Activated T-cell treated with anti-CD3 and anti-CD28 coated beads, Interleukin-2, amount 50 U/mL, for 24 hours (primary cell): ENCODE results near the gene RHOJ.

Experiments used
- DNase-seq: peaks from one replicate; pipeline ENCODE4 v3.0.0-alpha.2; 2020
- H3K27ac Mint-ChIP-seq: 2 replicates; pipeline ENCODE4 v1.8.0; 2020; ENCODE audit warnings: mild to moderate bottlenecking, mixed read lengths
- H3K27me3 Mint-ChIP-seq: 2 replicates; pipeline ENCODE4 v1.8.0; 2020; ENCODE audit warnings: mixed read lengths
- H3K36me3 Mint-ChIP-seq: 2 replicates; pipeline ENCODE4 v1.8.0; 2020; ENCODE audit warnings: low read depth, mixed read lengths
- H3K4me1 Mint-ChIP-seq: 2 replicates; pipeline ENCODE4 v1.8.0; 2020; ENCODE audit warnings: low read depth, mixed read lengths
- H3K4me3 Mint-ChIP-seq: 2 replicates; pipeline ENCODE4 v1.8.0; 2020; ENCODE audit warnings: mild to moderate bottlenecking, moderate library complexity, mixed read lengths
- H3K9me3 Mint-ChIP-seq: 2 replicates; pipeline ENCODE4 v1.8.0; 2020; ENCODE audit warnings: mixed read lengths

Gene RHOJ

DNA sequence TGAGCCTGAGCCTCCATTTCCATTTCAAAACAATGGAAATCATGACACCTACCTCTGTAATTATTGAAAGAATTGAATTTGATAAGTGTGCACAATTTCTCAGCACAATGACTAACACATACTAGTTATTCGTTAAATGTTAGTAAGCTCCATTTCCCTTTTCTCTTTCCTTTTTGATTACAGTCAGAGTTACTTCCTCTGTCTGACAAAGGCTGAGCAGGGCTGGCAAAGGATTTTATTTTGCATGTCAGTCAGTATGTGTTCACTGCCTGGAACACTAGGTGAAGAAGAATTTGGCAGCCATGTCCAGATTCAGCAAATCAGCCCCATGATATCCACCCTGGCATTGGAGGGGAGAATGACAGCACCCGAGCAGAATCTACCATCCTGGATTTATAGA lies 12.2 kb upstream of the RHOJ start:
- Mint-ChIP-seq H3K4me1 (no peaks in the 10 kb centered on the region), H3K27ac (no peak overlapping the region), H3K9me3 (no peaks in the 10 kb centered on the region), H3K36me3 (no peaks in the 10 kb centered on the region), H3K27me3 (peaks cover under 1% of the 10 kb centered on the region), H3K4me3 (no peak overlapping the region)
- DNase-seq, result no peak

DNA sequence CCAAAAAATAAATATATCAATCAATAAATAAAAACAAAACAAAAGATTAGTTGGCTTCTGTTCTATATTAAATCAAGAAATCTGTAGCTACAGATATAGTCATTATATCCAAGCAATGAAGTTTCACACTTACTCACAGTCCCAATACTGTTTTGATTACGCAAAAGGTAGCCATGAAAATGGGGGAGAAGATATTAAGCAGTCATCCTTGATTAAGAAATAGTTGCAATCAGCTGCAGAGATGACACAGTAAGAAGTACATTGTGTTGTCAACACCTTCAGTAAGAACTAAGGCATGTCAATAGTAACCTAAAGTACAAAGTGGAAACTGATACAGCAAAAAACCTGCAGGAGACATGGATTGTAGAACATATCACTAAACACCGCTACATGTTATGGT lies 11.0 kb upstream of the RHOJ start:
- H3K27me3 Mint-ChIP-seq, result peaks cover 4% of the 10 kb centered on the region
- H3K4me3 Mint-ChIP-seq, result no peak overlapping the region
- H3K27ac Mint-ChIP-seq, result no peak overlapping the region
- no peaks in the 10 kb centered on the region for H3K36me3 Mint-ChIP-seq
- no peak for DNase-seq
- H3K4me1 Mint-ChIP-seq, result no peaks in the 10 kb centered on the region
- no peaks in the 10 kb centered on the region for H3K9me3 Mint-ChIP-seq

DNA sequence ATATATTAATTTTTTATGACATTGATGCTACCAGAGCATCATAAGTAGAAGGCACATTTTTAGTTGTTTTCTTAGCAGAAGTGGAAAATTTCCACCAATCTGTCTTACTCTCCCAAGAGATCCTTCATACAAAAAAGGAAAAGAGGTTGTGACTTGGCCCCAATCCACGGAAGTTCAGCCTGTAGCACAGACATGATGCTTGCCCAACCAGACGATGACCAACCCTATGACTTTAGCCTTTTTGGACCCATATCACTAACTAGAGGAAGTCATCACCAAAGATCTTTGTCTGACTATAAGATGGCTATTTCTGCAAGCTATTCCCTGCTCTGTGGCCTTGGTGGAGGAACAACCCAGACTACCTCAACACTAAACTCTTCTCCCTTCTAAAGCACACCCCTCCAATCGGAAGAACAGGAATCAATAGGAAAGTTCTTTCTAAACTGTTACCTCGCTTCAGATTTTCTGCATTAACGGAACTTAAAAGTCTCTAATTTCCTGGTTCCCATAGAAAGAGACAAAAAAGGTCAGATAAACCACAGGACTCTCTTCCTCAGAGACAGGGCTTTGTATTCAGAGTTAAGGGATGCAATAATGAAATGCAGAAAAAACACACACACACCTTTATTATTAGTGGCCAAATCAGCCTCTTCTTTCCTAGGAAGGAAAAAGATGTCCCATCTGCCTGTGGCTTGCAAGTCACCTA lies 4.1 kb upstream of the RHOJ start:
- Mint-ChIP-seq H3K9me3 (no peaks in the 10 kb centered on the region), H3K27me3 (peaks cover 23% of the 10 kb centered on the region), H3K4me1 (no peaks in the 10 kb centered on the region), H3K36me3 (no peaks in the 10 kb centered on the region), H3K27ac (no peak overlapping the region), H3K4me3 (no peak overlapping the region)
- DNase-seq, result no peak

DNA sequence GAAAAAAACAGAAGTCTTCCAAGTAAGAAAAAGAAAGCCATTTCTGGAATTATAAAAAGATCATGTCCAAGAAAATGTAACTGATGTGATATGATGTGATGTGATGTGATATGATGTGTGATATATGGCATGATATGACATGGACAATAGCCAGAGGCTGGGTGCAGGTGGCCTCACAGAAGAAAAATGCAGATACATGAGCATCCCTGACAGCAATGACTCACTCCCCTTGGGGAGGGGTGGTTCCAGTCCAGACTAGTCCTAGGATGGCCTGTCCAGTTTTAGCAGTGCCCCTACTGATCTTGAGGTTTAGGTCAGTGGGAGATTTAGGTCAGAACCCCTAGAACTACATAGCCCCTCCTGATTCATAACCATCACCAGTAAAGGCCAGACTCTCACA lies 3.5 kb upstream of the RHOJ start:
- H3K27me3 Mint-ChIP-seq, result peaks cover 23% of the 10 kb centered on the region
- no peaks in the 10 kb centered on the region for H3K36me3 Mint-ChIP-seq
- H3K9me3 Mint-ChIP-seq, result no peaks in the 10 kb centered on the region
- DNase-seq, result no peak
- no peaks in the 10 kb centered on the region for H3K4me1 Mint-ChIP-seq
- no peak overlapping the region for H3K27ac Mint-ChIP-seq
- no peak overlapping the region for H3K4me3 Mint-ChIP-seq

DNA sequence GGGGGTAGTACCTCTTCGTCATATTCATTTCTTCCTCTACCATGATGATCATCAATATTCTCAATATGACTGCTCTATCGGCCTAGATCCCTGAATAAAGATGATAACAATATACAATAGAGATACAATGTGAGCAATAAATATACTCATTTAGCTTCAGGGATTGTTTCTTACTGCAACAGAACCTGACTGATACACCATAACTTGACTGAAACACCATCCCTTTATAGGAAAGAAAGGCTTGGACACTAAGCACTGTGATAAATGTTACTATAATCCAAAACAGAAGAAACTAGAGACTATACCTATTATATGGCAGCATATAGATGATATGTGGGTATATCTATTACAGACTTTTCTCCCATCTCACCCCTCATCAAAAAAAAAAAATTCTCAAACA lies 1.2 kb upstream of the RHOJ start:
- Mint-ChIP-seq H3K9me3 (no peaks in the 10 kb centered on the region), H3K36me3 (no peaks in the 10 kb centered on the region), H3K27me3 (peaks cover 19% of the 10 kb centered on the region), H3K4me3 (no peak overlapping the region), H3K27ac (no peak overlapping the region), H3K4me1 (no peaks in the 10 kb centered on the region)
- DNase-seq, result no peak

DNA sequence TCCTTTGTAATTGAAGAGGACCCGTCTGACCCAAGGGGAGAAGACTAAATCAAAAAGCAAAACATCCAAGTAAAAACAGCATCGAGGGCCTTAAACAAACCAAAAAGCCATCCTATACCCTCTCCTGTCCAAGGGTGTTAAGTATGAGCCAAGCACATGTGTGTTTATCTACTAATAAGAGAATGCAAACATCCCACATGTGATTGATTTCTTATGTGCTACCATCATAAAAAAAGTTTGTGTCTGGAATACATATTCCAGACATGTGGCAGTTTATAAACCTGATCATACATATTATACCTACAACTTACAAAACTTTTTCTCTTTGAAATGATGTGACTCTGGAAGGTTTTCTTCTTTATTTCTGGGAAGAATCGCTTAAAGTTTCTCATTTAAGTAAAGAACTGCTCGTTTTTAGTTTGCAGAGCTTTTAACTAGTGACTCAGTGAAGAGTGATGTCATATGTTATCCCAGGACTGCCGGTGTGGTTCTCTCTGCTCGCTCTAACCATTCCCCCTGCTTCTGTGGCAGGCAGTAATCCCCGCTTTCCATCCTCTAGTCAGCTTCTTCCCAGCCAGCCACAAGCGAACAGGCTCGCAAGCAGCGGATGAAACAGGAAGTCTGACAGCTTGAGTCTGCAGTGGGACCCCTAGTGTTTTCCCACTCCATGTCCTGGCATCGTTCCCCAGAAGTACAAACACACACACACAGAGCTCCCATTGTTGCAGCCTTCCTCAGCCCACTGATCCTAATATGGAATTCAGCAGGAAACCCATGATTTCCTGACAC lies 431 bp upstream of the RHOJ start:
- H3K27me3 Mint-ChIP-seq, result peaks cover 15% of the 10 kb centered on the region
- no peak for DNase-seq
- H3K4me3 Mint-ChIP-seq, result no peak overlapping the region
- H3K27ac Mint-ChIP-seq, result no peak overlapping the region
- H3K9me3 Mint-ChIP-seq, result no peaks in the 10 kb centered on the region
- no peaks in the 10 kb centered on the region for H3K4me1 Mint-ChIP-seq
- no peaks in the 10 kb centered on the region for H3K36me3 Mint-ChIP-seq

DNA sequence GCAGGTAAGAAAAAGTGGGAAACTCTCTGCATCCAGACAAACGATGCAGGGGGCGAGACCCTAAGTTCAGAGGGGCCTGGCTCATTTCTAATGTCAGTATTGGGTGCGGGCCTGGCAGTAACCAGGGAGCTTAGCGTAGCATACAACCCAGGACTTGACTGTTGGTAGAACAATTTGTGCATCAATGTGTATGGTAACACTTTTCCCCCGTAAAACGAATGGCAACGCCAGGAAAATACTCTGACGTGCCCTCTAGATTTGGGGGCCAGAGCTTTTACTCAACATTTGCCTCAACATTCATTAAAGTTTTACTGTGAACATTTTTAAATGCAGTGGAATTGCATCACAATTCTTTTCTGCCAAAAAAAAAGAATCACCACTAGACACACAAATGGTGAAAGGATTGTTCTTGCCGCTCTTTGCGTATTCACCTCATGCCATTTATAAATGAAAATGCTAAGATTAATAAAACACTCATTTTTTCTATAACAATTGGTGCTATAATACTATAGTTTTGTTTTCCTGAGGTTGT lies 867 bp downstream of the RHOJ start:
- no peaks in the 10 kb centered on the region for H3K4me1 Mint-ChIP-seq
- H3K36me3 Mint-ChIP-seq, result no peaks in the 10 kb centered on the region
- H3K4me3 Mint-ChIP-seq, result no peak overlapping the region
- H3K27ac Mint-ChIP-seq, result no peak overlapping the region
- H3K9me3 Mint-ChIP-seq, result no peaks in the 10 kb centered on the region
- no peak for DNase-seq
- peaks cover 12% of the 10 kb centered on the region for H3K27me3 Mint-ChIP-seq

DNA sequence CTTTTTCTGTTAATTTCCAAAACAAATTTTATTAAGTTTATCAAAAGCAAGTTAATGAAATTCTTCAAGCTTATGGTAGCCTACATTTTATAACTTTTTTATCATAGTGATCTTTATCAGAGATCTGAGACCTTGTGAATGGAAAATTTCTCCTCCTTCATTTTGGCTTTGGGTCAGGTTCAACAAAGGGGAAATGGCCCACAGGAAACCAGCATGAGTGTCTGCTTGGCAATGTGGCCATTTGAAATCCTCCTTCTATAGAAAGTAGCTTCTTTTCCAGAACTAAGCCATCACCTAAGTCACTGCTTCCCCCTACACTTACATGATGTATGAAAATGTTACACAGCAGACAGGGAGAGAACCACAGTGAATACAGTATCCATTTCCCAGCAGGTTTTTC lies 1.6 kb downstream of the RHOJ start:
- H3K4me1 Mint-ChIP-seq, result no peaks in the 10 kb centered on the region
- H3K9me3 Mint-ChIP-seq, result no peaks in the 10 kb centered on the region
- no peak overlapping the region for H3K4me3 Mint-ChIP-seq
- H3K36me3 Mint-ChIP-seq, result no peaks in the 10 kb centered on the region
- no peak for DNase-seq
- peaks cover 13% of the 10 kb centered on the region for H3K27me3 Mint-ChIP-seq
- H3K27ac Mint-ChIP-seq, result no peak overlapping the region

DNA sequence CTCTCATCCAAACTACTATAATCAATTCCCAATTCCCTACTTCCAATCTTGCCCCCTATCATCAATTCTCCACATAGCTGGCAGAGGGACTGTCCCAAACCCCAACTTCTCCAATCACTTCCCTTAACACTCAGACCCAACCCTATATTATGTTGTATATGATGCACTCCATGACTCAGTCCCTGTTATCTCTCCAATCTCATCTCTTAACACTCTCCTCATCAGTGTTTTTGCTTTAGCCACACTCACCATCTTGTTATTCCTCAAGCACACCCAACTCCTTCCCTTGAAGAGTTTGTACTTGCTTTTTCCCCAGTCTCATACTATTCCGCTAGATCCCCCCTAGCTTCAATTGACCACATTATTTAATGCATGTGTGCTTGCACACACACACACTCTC lies 4.9 kb downstream of the RHOJ start:
- peaks cover 11% of the 10 kb centered on the region for H3K27me3 Mint-ChIP-seq
- no peaks in the 10 kb centered on the region for H3K4me1 Mint-ChIP-seq
- no peaks in the 10 kb centered on the region for H3K9me3 Mint-ChIP-seq
- no peak overlapping the region for H3K27ac Mint-ChIP-seq
- DNase-seq, result no peak
- H3K36me3 Mint-ChIP-seq, result no peaks in the 10 kb centered on the region
- H3K4me3 Mint-ChIP-seq, result no peak overlapping the region

DNA sequence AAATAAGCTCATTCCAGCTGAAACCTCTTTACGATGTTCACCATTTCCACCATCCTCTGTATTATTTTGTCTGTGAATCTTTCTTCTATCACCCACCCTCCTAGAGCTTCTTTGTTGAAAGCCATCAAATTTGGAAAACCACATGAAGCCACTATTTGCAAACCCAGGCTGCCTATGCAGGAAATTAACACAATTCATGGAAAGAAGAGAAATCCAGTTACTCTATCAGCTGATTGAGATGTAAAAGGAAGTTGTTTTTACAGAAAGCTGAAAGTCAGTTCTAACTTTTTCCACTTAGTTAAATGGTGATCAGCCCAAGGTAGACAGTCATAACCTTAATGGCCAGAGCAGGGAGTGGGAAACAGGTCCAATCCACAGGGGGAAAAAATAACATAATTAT lies 6.6 kb downstream of the RHOJ start:
- Mint-ChIP-seq H3K27me3 (peaks cover 11% of the 10 kb centered on the region), H3K27ac (no peak overlapping the region), H3K4me1 (no peaks in the 10 kb centered on the region), H3K9me3 (no peaks in the 10 kb centered on the region), H3K36me3 (no peaks in the 10 kb centered on the region), H3K4me3 (no peak overlapping the region)
- no peak for DNase-seq

DNA sequence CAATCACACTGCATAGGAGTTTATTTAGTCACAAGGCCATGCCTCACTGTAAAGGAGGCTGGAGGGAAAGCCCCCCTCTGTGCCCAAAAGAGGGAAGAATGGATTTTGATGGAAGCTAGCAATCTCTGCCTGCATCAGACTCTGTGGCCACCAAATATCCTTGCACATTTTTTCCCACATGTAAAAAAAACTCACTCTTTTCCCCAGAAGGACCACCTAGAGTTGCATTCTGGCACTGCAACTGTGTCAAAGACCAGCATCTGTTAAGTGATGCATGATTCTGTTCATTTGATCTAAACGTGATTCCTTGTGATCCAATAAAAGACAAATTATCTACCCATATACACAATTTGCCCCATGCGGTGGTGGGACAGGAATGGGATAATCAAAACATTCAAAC lies 8.0 kb downstream of the RHOJ start:
- DNase-seq, result no peak
- Mint-ChIP-seq H3K4me1 (no peaks in the 10 kb centered on the region), H3K27ac (no peak overlapping the region), H3K4me3 (no peak overlapping the region), H3K9me3 (no peaks in the 10 kb centered on the region), H3K36me3 (no peaks in the 10 kb centered on the region), H3K27me3 (peaks cover 11% of the 10 kb centered on the region)

DNA sequence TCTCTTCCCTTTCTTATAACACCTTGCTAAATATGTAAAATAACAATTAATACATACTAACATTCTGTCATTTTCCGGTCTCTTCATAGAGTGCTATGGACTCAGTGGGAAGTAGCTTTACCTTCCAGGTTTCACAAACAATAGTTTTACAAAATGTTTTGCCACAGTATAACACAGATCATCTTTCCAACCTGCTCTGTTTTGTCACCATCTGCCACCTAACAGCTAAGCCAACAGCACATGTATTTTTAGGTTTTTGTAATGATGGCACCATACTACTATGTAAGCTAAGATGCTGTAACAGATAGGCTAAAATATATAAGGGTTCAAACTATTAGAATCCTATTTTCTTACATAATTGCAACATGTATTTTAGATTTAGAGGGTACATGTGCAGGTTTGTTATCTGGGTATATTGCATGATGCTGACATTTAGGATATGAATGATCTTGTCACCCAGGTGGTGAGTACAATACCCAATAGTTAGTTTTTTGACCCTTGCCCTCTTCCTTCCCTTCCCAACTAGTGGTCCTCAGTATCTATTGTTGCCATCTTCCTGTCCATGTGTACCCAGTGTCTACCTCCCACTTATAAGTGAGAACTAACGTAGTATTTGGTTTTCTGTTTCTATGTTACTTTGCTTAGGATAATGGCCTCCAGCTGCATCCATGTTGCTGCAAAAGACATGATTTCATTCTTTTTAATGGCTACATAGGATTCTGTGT lies 8.7 kb downstream of the RHOJ start:
- Mint-ChIP-seq H3K4me1 (no peaks in the 10 kb centered on the region), H3K9me3 (no peaks in the 10 kb centered on the region), H3K36me3 (no peaks in the 10 kb centered on the region), H3K27me3 (peaks cover 11% of the 10 kb centered on the region), H3K27ac (no peak overlapping the region), H3K4me3 (no peak overlapping the region)
- no peak for DNase-seq

DNA sequence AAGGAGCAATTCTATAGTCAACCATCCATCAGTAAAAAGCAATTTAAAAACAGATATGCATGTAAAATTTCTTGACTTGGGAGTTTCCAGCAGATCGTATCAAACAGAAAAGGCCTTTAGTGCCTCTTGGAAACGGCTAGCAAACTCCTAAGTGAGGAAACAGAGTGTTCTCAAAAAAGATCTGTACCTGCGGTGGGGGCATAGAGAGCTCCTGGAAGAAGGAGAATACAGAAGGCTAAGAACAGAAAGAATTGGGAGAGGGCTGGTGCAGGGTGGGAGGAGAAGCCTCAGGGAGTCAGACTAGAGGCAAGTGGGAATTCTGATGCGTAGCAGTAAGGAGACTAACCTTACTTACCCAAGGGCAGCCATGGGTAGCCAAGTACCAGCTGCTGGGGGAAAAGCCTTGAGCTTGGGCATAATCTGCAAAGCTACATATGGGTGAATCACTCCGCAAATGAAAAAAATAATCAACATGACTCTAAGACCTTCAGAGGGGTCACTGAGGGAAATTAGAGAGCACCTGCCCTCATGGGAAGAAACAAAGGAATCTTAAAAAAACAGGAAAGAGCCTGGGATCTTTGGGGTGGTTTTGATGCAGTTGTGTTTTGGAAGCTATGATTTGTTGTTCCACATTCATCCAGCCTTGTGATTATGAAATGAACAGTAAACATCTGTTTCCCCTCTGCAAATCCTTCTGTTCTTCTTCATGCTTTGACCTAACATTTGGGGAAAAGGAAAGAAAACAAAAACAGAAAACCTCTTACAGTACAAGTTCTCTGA lies 10.4 kb downstream of the RHOJ start:
- DNase-seq, result no peak
- H3K4me3 Mint-ChIP-seq, result no peak overlapping the region
- H3K9me3 Mint-ChIP-seq, result no peaks in the 10 kb centered on the region
- H3K27me3 Mint-ChIP-seq, result peaks cover 13% of the 10 kb centered on the region
- H3K4me1 Mint-ChIP-seq, result no peaks in the 10 kb centered on the region
- no peaks in the 10 kb centered on the region for H3K36me3 Mint-ChIP-seq
- no peak overlapping the region for H3K27ac Mint-ChIP-seq

DNA sequence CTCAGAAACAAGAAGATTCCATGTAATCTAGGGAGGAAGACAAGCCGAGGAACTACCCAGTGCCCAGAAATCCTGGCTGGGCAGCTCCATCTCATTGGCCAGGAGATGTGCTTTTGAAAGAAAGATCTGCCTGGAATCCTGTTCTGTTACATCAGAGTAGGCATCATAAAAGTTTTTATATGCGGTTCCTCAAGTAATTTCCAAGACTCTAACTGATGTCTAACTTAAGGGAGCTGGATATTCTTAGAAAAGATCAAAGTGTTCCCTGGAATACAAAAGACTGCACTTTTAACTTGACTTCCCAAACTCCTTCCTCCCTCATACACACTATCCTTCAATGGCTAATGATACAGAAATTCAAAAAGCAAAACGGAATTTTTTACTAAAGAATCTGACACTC lies 16.3 kb downstream of the RHOJ start:
- Mint-ChIP-seq H3K27ac (no peak overlapping the region), H3K27me3 (peaks cover 23% of the 10 kb centered on the region), H3K9me3 (no peaks in the 10 kb centered on the region), H3K4me1 (no peaks in the 10 kb centered on the region), H3K36me3 (no peaks in the 10 kb centered on the region), H3K4me3 (no peak overlapping the region)
- DNase-seq, result no peak
